Right renal cortex interstitium (tissue), 3 donors: ENCODE measurements around the gene CHD5. TPM values are rescaled to one million over a fixed set of nuclear protein-coding genes. Genes with fewer than 3 reads are reported as not detected.

ENCODE experiments used
- DNase-seq, 3 donors: peaks; one replicate each; pipeline ENCODE4 v3.0.0-alpha.2; 2013; ENCODE audit warnings: low read depth in 3 of 3, low spot score in 2 of 3
- polyA plus RNA-seq, 3 donors: library from polyadenylated mRNA; unstranded; fragments of 120-200 nt; gene quantifications; one replicate each; pipeline ENCODE4 v1.2.1, GENCODE V29; 2013; ENCODE audit not compliant: insufficient read length in 3 of 3

Gene CHD5
- polyA plus RNA-seq, 3 donors: 0.35 to 0.39 (median 0.37) TPM

GRCh38 chr1:6118415-6118814 is 61.7 kb downstream of the CHD5 start:
- no peak for DNase-seq

DNA sequence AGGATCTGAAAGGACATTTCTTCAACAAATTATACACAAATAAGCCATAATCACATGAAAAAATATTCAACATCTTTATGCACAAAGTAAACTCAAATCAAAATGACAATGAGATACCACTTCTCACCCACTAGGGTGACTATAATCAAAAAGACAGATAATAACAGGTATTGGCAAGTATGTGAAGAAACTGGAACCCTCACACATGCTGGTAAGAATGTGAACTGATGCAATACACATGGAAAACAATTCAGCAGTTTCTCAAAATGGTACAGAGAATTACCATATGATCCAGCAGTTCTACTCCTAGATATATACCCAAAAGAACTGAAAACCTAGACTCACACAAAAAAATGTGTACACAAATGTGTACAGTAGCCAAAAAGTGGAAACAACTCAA is 62.5 kb downstream of the CHD5 start:
- DNase-seq: no peak

DNA sequence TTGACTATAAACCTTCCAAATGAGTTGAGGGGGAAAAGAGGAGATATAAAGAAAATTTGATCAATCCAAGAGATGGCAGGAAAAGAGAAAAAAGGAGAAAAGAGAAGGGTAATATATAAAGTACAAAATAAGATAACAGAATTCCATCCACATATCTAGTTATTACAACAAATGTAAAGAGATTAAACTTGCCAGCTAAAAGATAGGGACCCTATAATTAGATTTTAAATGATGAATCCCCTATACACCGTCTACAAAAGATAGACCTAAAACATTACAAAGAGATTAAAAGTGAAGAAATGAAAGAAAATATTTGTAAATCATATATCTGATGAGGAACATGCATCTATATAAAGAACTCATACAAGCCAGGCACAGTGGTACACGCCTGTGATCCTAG is 63.1 kb downstream of the CHD5 start:
- DNase-seq: no peak

DNA sequence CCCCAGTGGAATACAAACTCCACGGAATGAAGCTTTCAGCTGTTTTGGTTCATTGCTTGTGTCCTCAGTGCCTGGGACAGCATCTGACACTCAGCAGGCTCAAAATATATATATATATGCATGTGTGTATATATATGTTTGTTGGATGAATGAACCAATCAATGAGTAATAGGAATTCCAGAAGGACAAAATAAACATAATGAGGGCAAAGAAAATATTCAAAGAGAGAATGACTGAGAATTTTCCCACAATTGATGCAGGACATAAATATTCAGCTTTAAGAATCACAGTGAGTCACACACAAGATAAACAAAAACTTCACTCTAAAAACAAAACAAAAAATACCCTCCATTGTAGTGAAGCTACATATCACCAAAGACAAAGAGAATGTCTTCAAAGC is 64.0 kb downstream of the CHD5 start:
- DNase-seq: no peak

GRCh38 chr1:6113745-6114144 is 66.4 kb downstream of the CHD5 start:
- DNase-seq: no peak

- DNase-seq: no peak
Observed at GRCh38 chr1:6113116-6113515, 67.0 kb downstream of the CHD5 start.

DNA sequence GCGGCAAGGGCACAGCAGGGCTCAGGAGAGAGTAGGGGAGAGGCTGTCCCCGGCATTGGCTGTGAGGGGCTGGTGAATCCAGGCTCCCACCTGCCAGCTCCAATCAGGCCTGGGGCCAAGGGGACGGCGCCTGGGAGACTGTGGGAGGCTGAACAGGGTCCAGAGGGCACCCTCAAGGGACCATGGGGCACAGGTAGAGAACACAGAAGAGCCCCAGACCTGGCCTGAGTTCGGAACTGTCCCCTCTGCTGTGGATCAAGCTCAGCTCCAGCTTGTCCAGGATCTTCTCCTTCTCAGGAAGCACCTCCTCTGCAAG is 67.5 kb downstream of the CHD5 start:
- no peak for DNase-seq

DNA sequence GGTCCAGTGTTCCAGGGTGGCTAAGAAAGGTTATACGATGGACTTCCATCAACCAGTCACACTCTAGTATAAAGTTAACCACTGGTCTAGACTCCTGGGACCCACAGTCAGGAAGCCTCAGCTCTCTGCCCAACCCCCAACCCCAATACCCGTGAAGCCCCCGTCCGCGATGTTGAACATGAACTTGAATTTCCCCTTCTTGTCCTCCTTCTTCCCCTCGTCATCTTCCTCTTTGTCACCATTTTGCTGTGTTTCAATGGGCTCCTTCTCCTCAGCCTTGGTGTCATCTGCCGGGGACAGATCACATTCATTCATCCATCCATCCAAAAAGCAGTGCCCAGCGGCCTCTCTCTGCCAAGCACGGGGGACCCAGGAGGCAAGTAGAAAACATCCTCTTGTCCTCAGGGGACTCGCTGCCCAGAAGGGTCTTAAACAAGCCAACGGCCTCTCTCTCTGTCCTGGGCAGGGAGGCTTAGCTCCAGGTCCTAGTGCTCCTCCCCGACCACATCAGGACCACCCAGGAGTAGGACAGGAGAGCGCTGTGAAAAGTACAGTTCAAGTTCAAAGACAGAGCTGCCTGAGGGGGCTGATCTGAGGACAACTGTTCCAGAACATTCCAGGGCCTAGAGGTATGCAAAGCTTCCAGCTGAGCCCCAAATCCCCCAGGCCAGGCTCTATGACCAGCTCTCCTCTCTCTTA is 68.0 kb downstream of the CHD5 start:
- DNase-seq: no peak

- no peak for DNase-seq
Observed at GRCh38 chr1:6111571-6111970, 68.5 kb downstream of the CHD5 start.

DNA sequence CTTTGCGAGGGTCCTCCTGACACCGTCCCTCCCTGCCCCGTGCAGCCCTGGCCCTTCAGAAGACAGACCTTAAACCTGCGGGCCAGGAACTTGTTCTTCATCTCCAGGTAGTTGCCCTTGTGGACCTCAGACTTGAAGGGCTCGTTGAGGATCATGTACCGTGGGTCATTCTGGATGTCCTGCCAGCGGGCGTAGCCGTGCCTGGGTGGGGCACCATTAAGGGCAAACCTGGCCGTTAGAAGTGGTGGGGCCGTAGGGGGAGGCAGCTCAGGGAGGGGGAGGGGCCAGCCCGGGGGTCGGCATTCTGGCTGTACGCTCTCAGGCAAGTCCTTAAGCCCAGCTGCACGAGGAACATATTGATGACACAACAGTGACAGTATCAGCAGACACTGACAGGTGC is 69.8 kb downstream of the CHD5 start:
- no peak for DNase-seq

DNA sequence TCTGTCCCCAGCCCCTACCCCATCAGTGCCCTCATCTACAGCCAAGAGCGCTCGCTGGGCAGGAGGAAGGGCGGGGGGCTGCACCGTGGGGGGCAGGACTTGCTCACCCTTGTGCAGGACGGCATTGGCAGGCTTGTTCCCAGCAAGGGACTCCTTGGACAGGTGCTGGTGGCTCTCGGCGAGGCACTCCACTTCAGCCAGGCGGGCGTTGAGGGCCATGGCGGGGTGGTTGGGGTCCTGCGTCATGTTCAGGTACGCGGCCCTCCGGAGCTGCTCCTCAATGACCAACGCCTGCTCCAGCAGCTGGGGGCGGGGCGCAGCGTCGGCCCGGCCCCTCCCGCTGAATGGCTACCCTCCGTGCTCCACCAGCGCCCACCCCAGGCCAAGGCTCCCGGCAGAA is 70.4 kb downstream of the CHD5 start:
- no peak for DNase-seq

- no peak for DNase-seq
Observed at GRCh38 chr1:6108937-6109614, 71.0 kb downstream of the CHD5 start.

GRCh38 chr1:6108476-6108875 is 71.6 kb downstream of the CHD5 start:
- no peak for DNase-seq

DNA sequence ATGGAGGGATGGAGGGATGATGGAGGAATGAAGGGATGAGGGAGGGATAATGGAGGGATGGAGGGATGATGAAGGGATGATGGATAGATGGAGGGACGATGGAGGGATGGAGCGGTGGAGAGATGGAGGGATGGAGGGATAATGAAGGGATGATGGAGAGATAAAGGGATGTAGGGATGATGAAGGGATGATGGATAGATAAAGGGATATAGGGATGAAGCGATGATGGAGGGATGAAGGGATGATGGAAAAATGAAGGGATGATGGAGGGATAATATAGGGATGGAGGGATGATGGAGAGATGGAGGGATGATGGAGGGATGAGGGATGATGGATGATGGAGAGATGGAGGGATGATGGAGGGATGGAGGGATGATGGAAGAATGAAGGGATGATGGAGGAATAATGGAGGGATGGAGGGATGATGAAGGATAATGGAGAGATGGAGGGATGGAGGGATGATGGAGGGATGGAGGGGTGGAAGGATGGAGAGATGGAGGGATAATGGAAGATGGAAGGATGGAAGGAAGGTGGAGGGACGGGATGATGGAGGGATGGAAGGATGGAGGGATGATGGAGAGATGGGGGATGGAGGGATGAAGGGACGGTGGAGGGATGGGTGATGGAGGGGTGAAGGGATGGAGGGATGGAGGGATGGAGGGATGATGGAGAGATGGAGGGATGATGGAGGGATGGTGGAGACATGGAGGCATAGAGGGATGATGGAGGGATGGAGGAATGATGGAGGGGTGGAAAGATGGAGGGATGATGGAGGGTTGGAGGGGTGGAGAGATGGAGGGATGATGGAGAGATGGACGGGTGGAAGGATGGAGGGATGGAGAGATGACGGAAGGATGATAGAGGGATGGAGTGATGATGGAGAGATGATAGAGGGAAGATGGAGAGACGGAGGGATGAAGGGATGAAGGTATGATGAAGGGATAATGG is 72.4 kb downstream of the CHD5 start:
- DNase-seq: no peak

DNA sequence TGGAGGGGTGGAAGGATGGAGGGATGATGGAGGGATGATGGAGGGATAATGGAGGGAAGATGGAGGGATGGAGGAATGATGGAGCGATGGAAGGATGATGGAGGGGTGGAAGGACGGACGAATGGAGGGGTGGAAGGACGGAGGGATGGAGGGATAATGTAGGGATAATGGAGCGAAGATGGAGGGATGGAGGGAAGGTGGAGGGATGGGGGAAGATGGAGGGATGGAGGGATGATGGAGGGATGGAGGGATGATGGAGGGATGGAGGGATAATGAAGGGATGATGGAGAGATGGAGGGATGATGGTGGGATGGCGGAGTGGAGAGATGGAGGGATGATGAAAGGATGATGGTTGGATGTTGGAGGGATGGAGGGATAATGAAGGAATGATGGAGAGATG is 73.1 kb downstream of the CHD5 start:
- DNase-seq: no peak

DNA sequence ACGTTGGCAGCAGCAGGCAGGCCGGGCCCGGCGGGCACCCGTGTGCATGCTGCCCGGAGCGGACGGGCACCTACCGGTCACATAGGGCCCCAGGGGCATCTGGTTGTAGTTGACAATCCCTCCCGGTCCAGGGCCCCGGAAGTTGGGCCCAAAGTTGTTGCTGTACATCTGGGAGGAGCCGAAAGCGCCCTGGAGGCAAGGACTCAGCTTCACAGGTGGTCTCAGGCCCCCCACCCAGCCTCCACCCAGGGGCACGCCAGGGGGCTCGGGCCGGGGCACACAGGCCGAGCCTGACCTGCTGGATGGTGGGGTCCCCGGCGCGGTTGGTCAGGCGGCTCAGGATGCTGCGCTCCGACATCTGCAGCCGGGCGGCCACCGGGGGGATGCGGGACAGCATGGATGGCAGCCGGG is 73.8 kb downstream of the CHD5 start:
- DNase-seq: no peak

- DNase-seq: no peak
Observed at GRCh38 chr1:6105763-6106162, 74.4 kb downstream of the CHD5 start.

- no peak for DNase-seq
Observed at GRCh38 chr1:6105218-6105679, 74.9 kb downstream of the CHD5 start.

DNA sequence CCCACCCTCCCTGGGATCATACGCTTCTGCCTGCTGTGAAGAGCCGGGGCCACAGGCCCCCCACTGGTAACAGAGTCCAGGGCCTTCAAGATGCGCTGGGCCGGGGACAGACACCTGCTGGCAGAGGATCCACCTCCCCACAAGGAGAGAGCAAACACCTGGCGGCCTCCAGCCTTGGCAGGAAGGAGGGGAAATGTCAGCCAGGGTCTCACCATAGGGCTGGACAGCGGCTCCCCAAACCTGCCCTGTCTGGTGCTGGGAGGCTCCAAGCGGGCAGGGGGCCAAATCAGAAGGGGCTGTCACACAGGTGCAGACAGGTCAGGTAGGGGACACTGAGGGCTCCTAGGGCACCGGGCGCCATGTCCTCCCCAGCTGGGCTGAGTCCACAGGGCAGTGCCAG is 75.5 kb downstream of the CHD5 start:
- no peak for DNase-seq

- no peak for DNase-seq
Observed at GRCh38 chr1:6103854-6104530, 76.1 kb downstream of the CHD5 start.
